ENCODE results near the gene NET1. TPM values are rescaled to one million over a fixed set of nuclear protein-coding genes. Genes with fewer than 3 reads are reported as not detected.

The NET1 gene, protein sequence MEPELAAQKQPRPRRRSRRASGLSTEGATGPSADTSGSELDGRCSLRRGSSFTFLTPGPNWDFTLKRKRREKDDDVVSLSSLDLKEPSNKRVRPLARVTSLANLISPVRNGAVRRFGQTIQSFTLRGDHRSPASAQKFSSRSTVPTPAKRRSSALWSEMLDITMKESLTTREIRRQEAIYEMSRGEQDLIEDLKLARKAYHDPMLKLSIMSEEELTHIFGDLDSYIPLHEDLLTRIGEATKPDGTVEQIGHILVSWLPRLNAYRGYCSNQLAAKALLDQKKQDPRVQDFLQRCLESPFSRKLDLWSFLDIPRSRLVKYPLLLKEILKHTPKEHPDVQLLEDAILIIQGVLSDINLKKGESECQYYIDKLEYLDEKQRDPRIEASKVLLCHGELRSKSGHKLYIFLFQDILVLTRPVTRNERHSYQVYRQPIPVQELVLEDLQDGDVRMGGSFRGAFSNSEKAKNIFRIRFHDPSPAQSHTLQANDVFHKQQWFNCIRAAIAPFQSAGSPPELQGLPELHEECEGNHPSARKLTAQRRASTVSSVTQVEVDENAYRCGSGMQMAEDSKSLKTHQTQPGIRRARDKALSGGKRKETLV
- 10 to 100 TPM; 47.3 to 64.9 TPM for total RNA-seq
- polyA plus RNA-seq (2013, experiment 1 of 2): 36.3 TPM
- 33.0 TPM for polyA plus RNA-seq (2013, experiment 2 of 2)
- long read RNA-seq, experiment 1, transcript NET1-201 (12 exons, 3,402 nt): major isoform, 5 of 25 reads
- long read RNA-seq, experiment 1, partial matches to known transcripts: 4 of 25 reads
- long read RNA-seq, experiment 1, other reads (novel, unspliced or antisense): 14 of 25 reads
- long read RNA-seq, experiment 2, transcript NET1-202 (10 exons, 3,253 nt): minor isoform, 26 of 69 reads
- long read RNA-seq, experiment 2, transcript NET1-201 (12 exons, 3,402 nt): major isoform, 34 of 69 reads
- long read RNA-seq, experiment 2, partial matches to known transcripts: 5 of 69 reads
- long read RNA-seq, experiment 2, other reads (novel, unspliced or antisense): 4 of 69 reads
- long read RNA-seq, experiment 3, transcript NET1-202 (10 exons, 3,253 nt): major isoform, 87 of 161 reads
- long read RNA-seq, experiment 3, transcript NET1-201 (12 exons, 3,402 nt): minor isoform, 57 of 161 reads
- long read RNA-seq, experiment 3, partial matches to known transcripts: 10 of 161 reads
- long read RNA-seq, experiment 3, other reads (novel, unspliced or antisense): 7 of 161 reads
- long read RNA-seq, experiment 4, partial matches to known transcripts: 10 of 15 reads
- long read RNA-seq, experiment 4, other reads (novel, unspliced or antisense): 0 of 15 reads

DNA sequence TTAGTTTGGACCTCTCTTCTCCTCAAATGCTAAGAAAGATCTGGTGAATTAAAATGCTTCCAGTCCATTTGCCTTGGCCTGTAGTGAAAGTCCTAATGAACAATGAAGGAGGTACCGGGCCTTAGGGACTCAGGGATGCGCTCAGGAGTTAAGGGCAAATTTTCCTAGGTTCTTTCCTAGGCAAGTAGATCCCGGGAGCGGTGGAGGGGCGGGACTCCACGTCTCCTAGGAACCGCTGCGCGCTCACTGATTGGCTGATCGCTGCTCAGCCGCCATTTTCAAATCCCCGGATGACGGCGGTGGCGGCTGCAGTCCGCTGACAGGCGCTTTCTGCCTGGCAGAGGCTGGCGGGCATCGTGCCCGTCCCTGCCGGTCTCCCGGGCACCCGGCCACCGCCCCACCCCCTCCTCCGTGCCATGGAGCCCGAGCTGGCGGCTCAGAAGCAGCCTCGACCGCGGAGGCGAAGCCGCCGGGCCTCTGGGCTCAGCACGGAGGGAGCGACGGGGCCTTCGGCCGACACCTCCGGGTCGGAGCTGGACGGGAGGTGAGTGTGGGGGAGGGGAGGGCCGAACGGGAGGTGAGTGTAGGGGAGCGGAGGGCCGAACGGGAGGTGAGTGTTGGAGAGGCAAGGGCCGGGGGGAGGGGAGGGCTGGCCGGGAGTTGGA, at the start of gene NET1:
Gene NET1, plus strand, starts transcription at position 281 of the 665 bp plus-strand sequence. Its CDS starts 136 bp downstream, at position 417.
- Mint-ChIP-seq H3K9me3 (peaks cover 20% of the 10 kb centered on the region), H3K4me1 (peaks cover 7% of the 10 kb centered on the region), H3K36me3 (ENCODE audit: low read depth) (peaks cover 2% of the 10 kb centered on the region), H3K27ac (no peak within 1 kb of the TSS), H3K27me3 (ENCODE audit: insufficient read depth) (peaks cover 4% of the 10 kb centered on the region), H3K4me3 (no peak within 1 kb of the TSS)
- Histone ChIP-seq H3K4me1 (ENCODE audit: control insufficient read depth, insufficient read depth, low read length) (no peaks in the 10 kb centered on the region), H3K27ac (ENCODE audit: low read depth, low read length) (no peak within 1 kb of the TSS), H3K9ac (ENCODE audit: extremely low read depth, low read length, poor library complexity, severe bottlenecking) (peak within 1 kb of the TSS; percentile 76), H3K4me3 (ENCODE audit: low read length) (peak within 1 kb of the TSS; percentile 96), H3K9me3 (ENCODE audit: control insufficient read depth, low read length) (peaks cover 8% of the 10 kb centered on the region), H3K36me3 (ENCODE audit: control insufficient read depth, insufficient read depth, low read length) (no peaks in the 10 kb centered on the region), H3K27me3 (ENCODE audit: control insufficient read depth, insufficient read depth, low read length, poor library complexity, severe bottlenecking) (no peaks in the 10 kb centered on the region)
- TF ChIP-seq, protein P1, sequence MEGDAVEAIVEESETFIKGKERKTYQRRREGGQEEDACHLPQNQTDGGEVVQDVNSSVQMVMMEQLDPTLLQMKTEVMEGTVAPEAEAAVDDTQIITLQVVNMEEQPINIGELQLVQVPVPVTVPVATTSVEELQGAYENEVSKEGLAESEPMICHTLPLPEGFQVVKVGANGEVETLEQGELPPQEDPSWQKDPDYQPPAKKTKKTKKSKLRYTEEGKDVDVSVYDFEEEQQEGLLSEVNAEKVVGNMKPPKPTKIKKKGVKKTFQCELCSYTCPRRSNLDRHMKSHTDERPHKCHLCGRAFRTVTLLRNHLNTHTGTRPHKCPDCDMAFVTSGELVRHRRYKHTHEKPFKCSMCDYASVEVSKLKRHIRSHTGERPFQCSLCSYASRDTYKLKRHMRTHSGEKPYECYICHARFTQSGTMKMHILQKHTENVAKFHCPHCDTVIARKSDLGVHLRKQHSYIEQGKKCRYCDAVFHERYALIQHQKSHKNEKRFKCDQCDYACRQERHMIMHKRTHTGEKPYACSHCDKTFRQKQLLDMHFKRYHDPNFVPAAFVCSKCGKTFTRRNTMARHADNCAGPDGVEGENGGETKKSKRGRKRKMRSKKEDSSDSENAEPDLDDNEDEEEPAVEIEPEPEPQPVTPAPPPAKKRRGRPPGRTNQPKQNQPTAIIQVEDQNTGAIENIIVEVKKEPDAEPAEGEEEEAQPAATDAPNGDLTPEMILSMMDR (conservative IDR thresholded peaks at IDR 0.05): no peak
- peak; percentile 98 for DNase-seq
- WGBS, 2 experiments (ENCODE audit: insufficient coverage in 1 of 2, insufficient read length in 1 of 2): 1 to 5% methylated on average over 10 to 43 of the region's 48 CpGs

DNA sequence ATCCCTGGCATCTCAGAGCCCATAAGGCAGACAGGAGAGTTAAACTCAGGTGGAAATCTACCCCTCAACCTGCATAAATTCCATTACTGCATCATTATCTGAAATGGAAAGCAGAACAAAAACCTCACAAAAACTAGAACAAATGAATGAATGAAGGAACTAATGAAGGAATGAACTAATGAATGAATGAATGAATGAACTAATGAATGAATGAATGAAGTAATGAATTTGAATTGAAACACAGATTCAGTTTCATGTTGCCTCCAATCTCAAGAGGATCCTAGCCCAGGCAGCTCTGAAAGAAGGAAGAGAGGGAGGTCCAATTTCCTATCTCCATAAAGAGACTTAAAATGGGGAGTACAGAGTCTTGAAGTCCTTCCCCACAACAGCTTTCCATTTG, 49.5 kb upstream of the NET1 start:
- H3K4me1 ChIP-seq (ENCODE audit: control insufficient read depth, insufficient read depth, low read length): no peaks in the 10 kb centered on the region
- Mint-ChIP-seq H3K9me3 (no peaks in the 10 kb centered on the region), H3K36me3 (ENCODE audit: low read depth) (no peaks in the 10 kb centered on the region), H3K4me1 (peaks cover 5% of the 10 kb centered on the region), H3K27ac (no peak overlapping the region), H3K4me3 (no peak overlapping the region), H3K27me3 (ENCODE audit: insufficient read depth) (no peaks in the 10 kb centered on the region)
- no peaks in the 10 kb centered on the region for H3K9me3 ChIP-seq (ENCODE audit: control insufficient read depth, low read length)
- H3K27me3 ChIP-seq (ENCODE audit: control insufficient read depth, insufficient read depth, low read length, poor library complexity, severe bottlenecking): no peaks in the 10 kb centered on the region
- H3K9ac ChIP-seq (ENCODE audit: extremely low read depth, low read length, poor library complexity, severe bottlenecking): no peak overlapping the region
- H3K4me3 ChIP-seq (ENCODE audit: low read length): no peak overlapping the region
- DNase-seq: no peak
- H3K27ac ChIP-seq (ENCODE audit: low read depth, low read length): no peak overlapping the region
- H3K36me3 ChIP-seq (ENCODE audit: control insufficient read depth, insufficient read depth, low read length): no peaks in the 10 kb centered on the region
- TF ChIP-seq, protein P1 (conservative IDR thresholded peaks at IDR 0.05): no peak

DNA sequence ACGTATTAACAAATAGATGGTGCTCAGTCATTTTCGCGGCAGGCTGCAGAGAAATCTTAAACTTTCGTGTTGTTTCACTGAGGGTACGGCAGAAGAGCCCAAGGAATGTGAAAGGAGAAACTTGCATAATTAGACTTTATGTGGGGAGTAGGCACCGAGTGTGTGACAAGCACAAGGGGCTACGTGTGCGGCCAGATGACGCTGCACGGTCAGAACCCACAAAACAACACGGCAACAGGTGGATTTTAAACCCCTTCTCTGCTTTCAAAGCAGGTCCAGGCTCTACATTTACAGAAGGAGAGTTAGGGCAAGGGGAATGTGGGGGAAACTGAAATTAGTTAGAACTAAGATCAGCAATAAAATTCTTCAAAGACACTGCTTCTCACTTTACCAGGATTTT, 48.0 kb upstream of the NET1 start:
- Histone ChIP-seq H3K27me3 (ENCODE audit: control insufficient read depth, insufficient read depth, low read length, poor library complexity, severe bottlenecking) (no peaks in the 10 kb centered on the region), H3K4me3 (ENCODE audit: low read length) (no peak overlapping the region), H3K27ac (ENCODE audit: low read depth, low read length) (no peak overlapping the region), H3K4me1 (ENCODE audit: control insufficient read depth, insufficient read depth, low read length) (no peaks in the 10 kb centered on the region), H3K9me3 (ENCODE audit: control insufficient read depth, low read length) (no peaks in the 10 kb centered on the region), H3K9ac (ENCODE audit: extremely low read depth, low read length, poor library complexity, severe bottlenecking) (no peak overlapping the region), H3K36me3 (ENCODE audit: control insufficient read depth, insufficient read depth, low read length) (no peaks in the 10 kb centered on the region)
- no peak for DNase-seq
- Mint-ChIP-seq H3K27me3 (ENCODE audit: insufficient read depth) (no peaks in the 10 kb centered on the region), H3K27ac (no peak overlapping the region), H3K4me1 (peaks cover 5% of the 10 kb centered on the region), H3K9me3 (no peaks in the 10 kb centered on the region), H3K4me3 (no peak overlapping the region), H3K36me3 (ENCODE audit: low read depth) (no peaks in the 10 kb centered on the region)
- WGBS, 2 experiments (ENCODE audit: insufficient coverage in 1 of 2, insufficient read length in 1 of 2): 87 to 94% methylated on average over 6 to 11 of the region's 11 CpGs
- TF ChIP-seq, protein P1 (conservative IDR thresholded peaks at IDR 0.05): no peak

Measured in endodermal cell (in vitro differentiated cells).